NT2/D1 (cell line): Measurements from ENCODE around the gene NUP50.

Experiments
- YY1 ChIP-seq: IDR thresholded peaks from 2 replicates; pipeline ENCODE4 v1.6.1; 2011; ENCODE audit not compliant: insufficient read length, insufficient read depth
- ZNF274 ChIP-seq: IDR thresholded peaks from 2 replicates; pipeline ENCODE4 v1.6.1; 2011; ENCODE audit warnings: mild to moderate bottlenecking, low read depth, low read length

DNA sequence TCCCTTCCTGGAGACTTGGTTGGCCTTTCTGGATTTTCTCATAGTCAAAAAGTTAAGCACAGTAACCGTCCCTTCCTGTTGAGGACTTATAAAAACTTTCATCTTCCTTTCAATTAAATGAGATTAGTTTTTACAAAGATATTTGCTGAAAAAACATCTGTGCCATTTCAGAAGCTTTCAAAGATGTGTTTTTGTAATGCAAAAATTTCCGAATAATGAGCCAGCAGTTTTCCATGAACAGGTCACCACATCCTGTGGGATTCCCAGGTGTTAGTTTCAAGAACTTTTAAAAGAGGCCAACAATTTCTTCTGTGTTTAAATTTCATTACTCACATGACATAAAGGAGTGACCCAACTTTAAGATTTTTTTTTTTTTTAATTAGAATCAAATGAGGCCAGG lies 18.0 kb downstream of the NUP50 start:
- TF ChIP-seq YY1 (no peak), ZNF274 (no peak)
